GM19043 (cell line): ENCODE results near the gene METTL23.
"Not testable (repeated sequence)": the region's sequence is repeated elsewhere in the genome, so short reads cannot be mapped to it uniquely, and the experiment has no call there.

ENCODE experiments used
- ATAC-seq: cut with Tn5 transposase; IDR thresholded peaks from one replicate; pipeline ENCODE4 v1.9.1; 2021; ENCODE audit warnings: low read depth; ENCODE audit not compliant: unreplicated experiment

METTL23 gene

GRCh38 chr17:76732734-76733617 is 6.3 kb downstream of the METTL23 start:
- ATAC-seq: no peak

GRCh38 chr17:76733618-76733957 is 6.9 kb downstream of the METTL23 start:
- no peak for ATAC-seq

- ATAC-seq: no peak
Measured at GRCh38 chr17:76734080-76734840, 7.6 kb downstream of the METTL23 start.

GRCh38 chr17:76735006-76735405 is 8.4 kb downstream of the METTL23 start:
- ATAC-seq: no peak

GRCh38 chr17:76735586-76736348 is 9.1 kb downstream of the METTL23 start:
- ATAC-seq: no peak

- ATAC-seq: peak; percentile 2
Measured at GRCh38 chr17:76736349-76737081, 9.9 kb downstream of the METTL23 start.

GRCh38 chr17:76737082-76737675 is 10.5 kb downstream of the METTL23 start, which contains the start of gene SRSF2:
Gene SRSF2, minus strand, starts transcription at chr17:76737331. Its CDS starts 171 bp downstream, at chr17:76737160.
- ATAC-seq: peak; percentile 63

GRCh38 chr17:76737676-76738467 is 11.2 kb downstream of the METTL23 start, which contains the start of gene MFSD11:
Gene MFSD11, plus strand, starts transcription at chr17:76738119. Its CDS starts 234 bp downstream, at chr17:76738353.
- peak; percentile 51 for ATAC-seq

GRCh38 chr17:76738468-76738850 is 11.8 kb downstream of the METTL23 start:
- no peak for ATAC-seq

- ATAC-seq: not testable (repeated sequence)
Measured at GRCh38 chr17:76739568-76740115, 13.0 kb downstream of the METTL23 start.

GRCh38 chr17:76740329-76741118 is 13.9 kb downstream of the METTL23 start:
- no peak for ATAC-seq

GRCh38 chr17:76742958-76743357 is 16.3 kb downstream of the METTL23 start:
- no peak for ATAC-seq

GRCh38 chr17:76744747-76745146 is 18.1 kb downstream of the METTL23 start:
- no peak for ATAC-seq

- not testable (repeated sequence) for ATAC-seq
Measured at GRCh38 chr17:76745785-76746184, 19.1 kb downstream of the METTL23 start.

- ATAC-seq: no peak
Measured at GRCh38 chr17:76747716-76748363, 21.2 kb downstream of the METTL23 start.

GRCh38 chr17:76748657-76749056 is 22.0 kb downstream of the METTL23 start:
- ATAC-seq: no peak

- no peak for ATAC-seq
Measured at GRCh38 chr17:76751416-76751993, 24.9 kb downstream of the METTL23 start.
